Measurements from ENCODE around the gene MED8. TPM values are rescaled to one million over a fixed set of nuclear protein-coding genes. Genes with fewer than 3 reads are reported as not detected.
A peak's percentile ranks its signal among the peaks of the same experiment; 100 is the strongest.
"Not testable (repeated sequence)": the region's sequence is repeated elsewhere in the genome, so short reads cannot be mapped to it uniquely, and the experiment has no call there.

The MED8 gene
- total and polyA plus RNA-seq, 10 of the 15 experiments (the other 5 are each of a cell fraction or from before 2014, with no cell fraction given), result 20.2 to 61.7 (median 39.5) TPM

- TF ChIP-seq ZBTB40 (IDR thresholded peaks at IDR 0.05; ENCODE audit: borderline replicate concordance), result no peak
- TF ChIP-seq RBBP5 (conservative IDR thresholded peaks at IDR 0.05), result no peak
- peak; percentile 67 for TF ChIP-seq RAD21 (IDR thresholded peaks at IDR 0.05; ENCODE audit: insufficient read depth, low read depth, low read length)
- no peak for TF ChIP-seq USF1 (IDR thresholded peaks at IDR 0.05; ENCODE audit: borderline replicate concordance, extremely low read length, insufficient read depth, low read depth, low read length)
- peak; percentile 47; the same call in 1 of the 2 replicates for TF ChIP-seq SMC3 (IDR thresholded peaks at IDR 0.05; ENCODE audit: borderline replicate concordance, low read length)
- no peak for TF ChIP-seq ZBTB4 (CRISPR knock-in tag; IDR thresholded peaks at IDR 0.05)
Observed at GRCh38 chr1:43414634-43415223, 25.1 kb upstream of the MED8 start (continued).

GRCh38 chr1:43413426-43413825, 23.8 kb upstream of the MED8 start:
- in situ Hi-C loops (cut with MboI) (loop anchor here (5.0 kb wide), 1 partner anchor 186 kb away; no protein-coding TSS in a partner anchor), intact Hi-C loops (cut with micrococcal nuclease; ENCODE audit: unreplicated experiment) (loop anchor here (5.0 kb wide), 1 partner anchor 341 kb away; no protein-coding TSS in a partner anchor)
- DNase-seq (ENCODE audit: low read depth, low spot score); H3K9ac ChIP-seq (ENCODE audit: control insufficient read depth, insufficient read depth, low read length); H3K27ac ChIP-seq (ENCODE audit: control insufficient read depth, insufficient read depth); FAIRE-seq; H3K9me3 ChIP-seq (replicated peaks; ENCODE audit: control insufficient read depth, insufficient read depth, low read length); H4K20me1 ChIP-seq (ENCODE audit: control insufficient read depth, insufficient read depth); H3K79me2 ChIP-seq (ENCODE audit: control insufficient read depth, insufficient read depth, low read length); H3K4me1 ChIP-seq (ENCODE audit: control insufficient read depth, insufficient read depth, low read length); H3K27me3 ChIP-seq (replicated peaks in 1 of 2; ENCODE audit: control insufficient read depth in 2 of 2, insufficient read depth in 2 of 2, low read length in 1 of 2); H3K4me3 ChIP-seq; POLR2A ChIA-PET; H3K36me3 ChIP-seq (ENCODE audit: control insufficient read depth in 2 of 2, insufficient read depth in 2 of 2, low read length in 1 of 2); BruUV-seq (replicated peaks); H3K4me2 ChIP-seq (ENCODE audit: control insufficient read depth, insufficient read depth); H2AFZ ChIP-seq (ENCODE audit: control insufficient read depth, low read depth, low read length); ATAC-seq: not testable (repeated sequence)
- 93% methylated on average over 1 of the region's 1 CpG for WGBS (ENCODE audit: insufficient coverage, insufficient replicate concordance, low lambda C conversion rate, missing lambda C conversion rate)
- CTCF ChIA-PET, result interaction anchor here (0.6 to 6.2 kb wide), 9 partner anchors 19 to 187 kb away, joined by 3 to 89 read pairs (median 4); partner anchors contain the start of genes HYI, MED8 and SZT2
- SMC1A ChIA-PET (ENCODE audit: uncharacterized antibody, unreplicated experiment), result interaction anchor here (0.8 to 5.5 kb wide), 5 partner anchors 24 to 184 kb away, joined by 3 to 70 read pairs (median 14); partner anchors contain the start of genes CDC20, MED8 and SZT2
- RAD21 ChIA-PET (ENCODE audit: unreplicated experiment), result interaction anchor here (1.2 to 5.4 kb wide), 4 partner anchors 55 to 186 kb away, joined by 4 to 52 read pairs (median 8); partner anchors contain the start of gene CDC20
